CD4-positive, alpha-beta T cell treated with Interleukin-2 at 100 ng/mL for 4 hours (primary cell): ENCODE data around the gene TFR2.

Experiments used
- DNase-seq: peaks from one replicate; pipeline ENCODE4 v3.0.0-alpha.2; 2020; ENCODE audit warnings: low spot score

TFR2 gene

DNA sequence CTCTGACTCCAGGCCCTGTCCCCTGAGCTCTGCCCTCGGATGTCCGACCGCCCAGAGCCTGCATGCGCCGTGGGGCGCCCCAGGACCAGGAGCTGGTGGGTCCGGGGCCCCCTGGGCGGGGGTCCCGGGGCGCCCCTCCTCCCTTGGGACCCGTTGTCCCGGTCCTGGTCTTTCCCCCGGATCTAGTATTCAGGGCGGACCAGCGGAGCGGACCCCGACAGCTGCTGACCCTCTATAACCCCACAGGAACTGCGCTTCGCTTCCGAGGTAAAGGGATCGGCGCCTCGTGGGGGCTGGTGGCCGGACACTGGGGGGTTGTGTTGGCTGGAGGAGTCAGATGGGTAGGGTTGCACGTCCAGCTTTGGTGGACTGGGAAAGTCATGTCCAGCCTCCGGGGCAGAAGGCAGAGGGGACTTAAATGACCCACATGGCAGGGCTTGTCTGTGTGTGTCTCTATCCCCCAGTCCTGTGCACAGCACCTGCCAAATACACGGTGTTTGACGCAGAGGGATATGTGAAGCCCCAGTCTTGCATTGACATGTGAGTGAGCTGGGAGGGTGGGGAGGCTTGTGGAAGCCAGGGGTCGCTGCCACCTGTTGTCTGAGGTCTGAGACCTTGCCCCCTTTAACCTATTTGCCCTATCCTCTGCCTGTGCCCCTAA lies 28.5 kb downstream of the TFR2 start:
- DNase-seq: no peak

- DNase-seq: peak; percentile 98
Measured at GRCh38 chr7:100611983-100612729, 29.2 kb downstream of the TFR2 start, which contains the start of gene MOSPD3. Gene MOSPD3 (plus strand): TSS chr7:100612540. CDS start chr7:100612792, 252 bp downstream.

DNA sequence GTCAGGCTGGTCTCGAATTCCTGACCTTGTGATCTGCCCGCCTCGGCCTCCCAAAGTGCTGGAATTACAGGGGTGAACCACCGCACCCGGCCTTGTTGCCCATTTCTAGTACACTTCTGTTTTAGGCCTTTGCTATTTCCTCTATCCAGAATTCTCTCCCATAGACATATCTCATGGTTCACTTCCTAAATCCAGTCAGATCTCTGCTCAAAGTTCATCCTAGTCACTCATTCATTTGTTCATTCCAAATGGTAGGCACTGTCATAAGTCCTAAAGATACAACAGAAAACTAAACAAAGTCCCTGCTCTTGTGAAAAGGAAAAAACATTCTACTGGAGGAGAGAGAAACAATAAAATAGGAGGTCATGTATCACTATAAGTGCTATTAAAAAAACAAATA lies 31.4 kb downstream of the TFR2 start:
- DNase-seq: no peak

- no peak for DNase-seq
Measured at GRCh38 chr7:100607111-100607510, 34.2 kb downstream of the TFR2 start.

DNA sequence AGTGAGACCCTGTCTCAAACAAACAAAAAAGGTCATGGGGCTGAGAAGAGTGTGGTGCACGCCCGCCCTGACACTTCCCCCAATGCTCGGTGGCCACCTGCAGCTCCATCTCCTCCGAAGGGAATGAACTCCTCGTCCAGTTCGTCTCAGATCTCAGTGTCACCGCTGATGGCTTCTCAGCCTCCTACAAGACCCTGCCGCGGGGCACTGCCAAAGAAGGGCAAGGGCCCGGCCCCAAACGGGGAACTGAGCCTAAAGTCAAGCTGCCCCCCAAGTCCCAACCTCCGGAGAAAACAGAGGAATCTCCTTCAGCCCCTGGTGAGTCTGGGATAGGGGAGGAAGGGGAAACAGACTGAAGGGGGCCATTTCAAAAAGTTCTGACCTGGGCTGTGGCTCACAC lies 35.0 kb downstream of the TFR2 start:
- DNase-seq: no peak

GRCh38 chr7:100604976-100605911 lies 36.1 kb downstream of the TFR2 start:
- DNase-seq: no peak

DNA sequence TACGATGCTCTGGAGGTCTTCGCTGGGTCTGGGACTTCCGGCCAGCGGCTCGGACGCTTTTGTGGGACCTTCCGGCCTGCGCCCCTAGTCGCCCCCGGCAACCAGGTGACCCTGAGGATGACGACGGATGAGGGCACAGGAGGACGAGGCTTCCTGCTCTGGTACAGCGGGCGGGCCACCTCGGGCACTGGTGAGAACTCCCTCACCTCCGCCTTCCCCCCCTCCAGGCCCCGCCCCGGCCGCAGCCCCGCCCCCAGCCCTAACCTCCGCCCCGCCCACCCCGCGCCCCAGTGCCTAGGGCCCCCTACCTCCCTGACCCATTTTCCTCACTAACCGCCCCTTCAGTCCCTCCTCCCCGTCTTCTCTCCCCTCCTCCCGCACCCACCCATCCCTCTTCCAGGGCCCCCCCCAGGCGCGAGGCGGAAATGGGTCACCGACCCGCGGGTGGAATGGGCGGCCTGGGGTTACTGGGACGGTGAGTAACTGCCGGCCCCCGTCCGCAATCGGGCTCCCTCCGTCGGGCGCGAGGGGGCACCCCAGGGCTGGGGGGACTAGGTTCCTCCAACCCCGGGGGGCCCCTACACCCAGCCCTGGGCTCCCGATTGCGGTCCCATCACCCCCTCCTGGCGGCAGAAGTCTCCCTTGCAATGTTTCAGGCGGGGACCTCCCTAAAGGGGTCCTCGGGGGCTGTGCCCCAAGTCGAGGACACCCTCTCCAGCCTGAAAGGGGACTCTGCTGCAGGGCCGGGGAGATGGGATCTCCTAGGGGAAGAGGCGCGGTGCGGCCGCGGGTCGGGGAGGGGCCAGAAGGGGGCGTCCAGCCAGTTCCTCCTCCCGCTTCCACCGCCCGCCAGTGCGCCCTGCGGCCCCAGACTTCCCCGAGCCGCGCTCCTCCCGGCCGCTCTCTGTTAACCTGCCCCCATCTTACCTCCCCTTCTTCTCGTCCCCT lies 37.0 kb downstream of the TFR2 start:
- peak; percentile 80 for DNase-seq

- DNase-seq: no peak
Measured at GRCh38 chr7:100603726-100604027, 37.7 kb downstream of the TFR2 start.

DNA sequence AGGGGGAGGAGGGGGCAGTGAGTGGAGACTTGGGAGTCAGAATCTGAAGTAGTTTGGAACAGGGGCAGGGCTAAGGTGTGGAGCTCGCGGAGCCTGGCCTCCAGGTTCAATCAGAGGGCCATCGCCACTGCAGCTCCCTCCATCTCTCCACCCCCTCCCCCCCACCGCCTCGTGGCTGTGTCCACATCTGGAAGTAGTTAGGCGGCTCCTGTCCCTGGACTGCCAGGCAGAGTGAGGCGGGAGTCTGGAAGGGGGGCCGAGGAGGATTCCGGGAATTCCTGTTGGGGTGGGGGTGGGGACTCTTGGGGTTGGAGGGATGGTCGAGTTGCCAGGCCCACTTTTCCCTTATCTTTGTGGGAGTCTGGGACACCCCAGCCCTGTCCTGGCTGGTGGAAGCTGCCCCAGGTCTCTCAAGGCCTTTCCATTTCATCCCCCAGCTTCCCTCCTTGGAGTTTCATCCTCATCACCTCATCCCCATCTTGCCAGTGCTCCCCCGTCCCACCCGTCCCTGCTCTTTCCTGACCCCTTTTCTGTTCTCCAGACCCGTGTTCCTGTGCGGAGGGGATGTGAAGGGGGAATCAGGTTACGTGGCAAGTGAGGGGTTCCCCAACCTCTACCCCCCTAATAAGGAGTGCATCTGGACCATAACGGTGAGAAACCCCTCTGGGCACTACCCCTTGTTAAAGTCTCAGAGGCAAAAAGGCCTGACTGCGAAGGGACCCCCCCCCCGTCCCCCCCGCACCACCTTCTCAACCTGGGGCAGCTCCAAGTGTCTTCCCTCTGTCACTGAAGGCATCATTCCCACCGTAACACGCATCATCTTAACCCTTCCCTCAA lies 38.2 kb downstream of the TFR2 start:
- no peak for DNase-seq

- DNase-seq: no peak
Measured at GRCh38 chr7:100600730-100601038, 40.7 kb downstream of the TFR2 start.

- no peak for DNase-seq
Measured at GRCh38 chr7:100599911-100600729, 41.2 kb downstream of the TFR2 start.

GRCh38 chr7:100598425-100598824 lies 42.9 kb downstream of the TFR2 start:
- DNase-seq: no peak

DNA sequence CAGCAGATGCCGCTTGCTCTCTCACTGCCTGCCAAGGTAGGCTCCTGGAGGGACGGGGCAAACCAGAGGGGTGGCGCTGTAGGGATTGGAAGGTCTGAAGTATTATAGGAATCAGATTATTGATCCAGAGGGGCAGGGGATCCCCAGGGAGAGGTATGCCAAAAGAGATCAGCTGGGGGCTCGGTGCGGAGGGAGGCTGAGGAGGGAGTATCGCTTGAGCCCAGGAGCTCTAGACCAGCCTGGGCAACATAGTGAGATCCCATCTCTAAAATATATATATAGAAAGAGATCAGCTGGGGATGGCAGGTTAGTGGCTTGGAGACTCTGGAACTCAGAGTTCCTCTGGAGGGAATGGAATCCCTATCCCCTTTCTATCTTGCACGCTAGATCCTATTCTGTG lies 46.2 kb downstream of the TFR2 start:
- no peak for DNase-seq

DNA sequence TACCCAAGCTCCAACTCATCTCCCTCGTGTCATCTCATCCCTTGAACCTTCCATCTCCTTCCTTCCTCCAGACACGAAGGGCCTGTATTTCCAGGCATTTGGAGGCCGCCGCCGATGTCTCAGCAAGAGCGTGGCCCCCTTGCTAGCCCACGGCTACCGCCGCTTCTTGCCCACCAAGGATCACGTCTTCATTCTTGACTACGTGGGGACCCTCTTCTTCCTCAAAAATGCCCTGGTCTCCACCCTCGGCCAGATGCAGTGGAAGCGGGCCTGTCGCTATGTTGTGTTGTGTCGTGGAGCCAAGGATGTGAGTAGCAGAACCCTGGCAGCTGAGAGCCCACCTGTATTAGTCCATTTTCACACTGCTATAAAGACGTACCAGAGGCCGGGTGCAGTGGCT lies 49.8 kb downstream of the TFR2 start:
- DNase-seq: no peak

GRCh38 chr7:100590077-100590737 lies 51.1 kb downstream of the TFR2 start:
- DNase-seq: no peak

- DNase-seq: no peak
Measured at GRCh38 chr7:100589341-100589947, 51.9 kb downstream of the TFR2 start.

DNA sequence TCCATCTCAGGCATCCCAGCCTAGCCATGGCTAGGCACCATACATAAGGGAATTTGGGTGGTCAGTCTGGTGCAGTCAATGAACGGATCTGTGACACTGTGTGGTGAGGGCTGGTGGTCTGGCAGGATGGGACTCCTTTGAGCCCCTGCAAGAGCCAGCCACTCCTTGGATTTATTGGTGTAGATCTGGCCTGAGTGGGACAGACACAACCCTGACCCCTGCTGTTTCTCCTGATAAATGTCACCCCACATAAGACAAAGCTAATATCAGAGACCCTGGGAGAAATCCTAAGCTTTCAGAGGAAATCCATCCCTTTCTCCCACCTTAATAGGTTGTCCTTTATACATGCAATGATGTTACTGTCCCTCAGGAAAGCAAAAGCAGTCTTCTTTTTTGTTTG lies 52.9 kb downstream of the TFR2 start:
- no peak for DNase-seq

- peak; percentile 100 for DNase-seq
Measured at GRCh38 chr7:100586266-100587025, 54.9 kb downstream of the TFR2 start, which contains the start of gene FBXO24. Gene FBXO24 (plus strand): TSS chr7:100586328. CDS start chr7:100586626, 298 bp downstream.
